Epithelial cell of proximal tubule (primary cell): ENCODE results near the gene GSTCD. TPM values are rescaled to one million over a fixed set of nuclear protein-coding genes. Genes with fewer than 3 reads are reported as not detected.
"Not testable (repeated sequence)": the region's sequence is repeated elsewhere in the genome, so short reads cannot be mapped to it uniquely, and the experiment has no call there.

Source experiments
- DNase-seq: peaks from one replicate; pipeline ENCODE4 v3.0.0-alpha.2; 2011; ENCODE audit warnings: low read depth
- H3K4me3 ChIP-seq: 2 replicates; pipeline ENCODE4 v1.5.1; 2011; ENCODE audit warnings: low read depth, mild to moderate bottlenecking, low read length
- CTCF ChIP-seq: conservative IDR thresholded peaks from 2 replicates; pipeline ENCODE4 v1.5.1; 2012; ENCODE audit warnings: low read depth, mild to moderate bottlenecking, low read length
- total RNA-seq: library from RNA; depleted of rRNA; stranded (reverse); fragments of >200 nt; gene quantifications from 2 replicates; pipeline ENCODE4 v1.2.3, GENCODE V29; 2015

Gene GSTCD
- total RNA-seq, 1 donor from 2014 or later, result 28.8 TPM

DNA sequence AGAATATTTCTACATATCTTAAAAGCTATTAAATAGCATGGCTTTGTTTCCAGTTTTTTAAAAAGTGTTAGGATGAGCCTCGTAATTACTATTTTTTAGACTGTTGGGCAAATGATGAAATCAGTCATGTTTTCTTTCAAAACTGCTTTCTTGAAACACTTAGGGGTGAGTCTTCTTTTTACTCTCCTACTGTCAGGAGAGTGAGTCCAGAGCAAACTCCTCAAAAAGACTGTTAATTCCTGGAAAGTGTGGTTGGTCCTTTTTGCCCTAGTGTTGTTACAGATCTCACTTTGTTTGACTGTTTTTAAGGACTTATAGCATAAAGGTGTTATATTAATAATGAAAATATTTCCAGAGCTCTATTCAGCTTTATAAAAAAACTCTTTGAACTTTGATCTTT lies 6.3 kb downstream of the GSTCD start:
- DNase-seq, result no peak
- TF ChIP-seq CTCF, result no peak
- H3K4me3 ChIP-seq, result no peak overlapping the region

DNA sequence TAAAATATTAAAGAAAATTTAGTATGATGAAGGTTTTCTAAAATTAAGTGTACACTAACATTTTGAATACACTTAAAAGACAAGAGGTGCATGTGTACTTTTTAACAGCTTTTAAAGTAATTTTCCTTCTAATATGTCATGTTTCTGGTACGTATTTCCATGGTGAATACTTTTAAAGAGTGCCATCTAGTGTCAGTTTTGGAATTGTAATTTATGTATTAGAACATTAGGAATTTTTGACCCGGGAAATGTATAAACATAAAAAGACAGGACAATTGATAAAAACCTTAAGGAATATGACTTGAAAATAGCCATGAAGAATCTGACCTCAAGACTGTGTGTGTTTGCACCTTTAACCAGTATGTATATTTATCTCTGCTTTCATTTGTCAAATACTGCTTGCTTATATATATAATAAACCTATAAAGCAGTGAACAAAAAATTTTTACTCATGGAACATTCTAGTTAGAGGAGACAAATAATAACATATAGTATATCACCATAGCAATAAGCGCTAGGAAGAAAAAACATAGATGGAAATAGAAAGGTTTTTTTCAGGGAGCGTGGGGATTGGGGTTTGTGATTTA lies 7.2 kb downstream of the GSTCD start:
- DNase-seq, result no peak
- peak; percentile 44 for TF ChIP-seq CTCF
- H3K4me3 ChIP-seq, result no peak overlapping the region

- H3K4me3 ChIP-seq, result no peak overlapping the region
- no peak for DNase-seq
- TF ChIP-seq CTCF, result no peak
Measured at GRCh38 chr4:105719204-105719603, 10.6 kb downstream of the GSTCD start.

GRCh38 chr4:105725623-105726022 lies 17.0 kb downstream of the GSTCD start:
- DNase-seq, result no peak
- TF ChIP-seq CTCF, result no peak
- H3K4me3 ChIP-seq, result no peak overlapping the region

DNA sequence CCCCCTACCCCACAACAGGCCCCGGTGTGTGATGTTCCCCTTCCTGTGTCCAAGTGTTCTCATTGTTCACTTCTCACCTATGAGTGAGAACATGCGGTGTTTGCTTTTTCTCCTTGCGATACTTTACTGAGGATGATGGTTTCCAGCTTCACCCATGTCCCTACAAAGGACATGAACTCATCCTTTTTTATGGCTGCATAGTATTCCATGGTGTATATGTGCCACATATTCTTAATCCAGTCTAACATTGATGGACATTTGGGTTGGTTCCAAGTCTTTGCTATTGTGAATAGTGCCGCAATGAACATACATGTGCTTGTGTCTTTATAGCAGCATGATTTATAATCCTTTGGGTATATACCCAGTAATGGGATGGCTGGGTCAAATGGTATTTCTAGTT lies 21.3 kb downstream of the GSTCD start:
- not testable (repeated sequence) for DNase-seq

DNA sequence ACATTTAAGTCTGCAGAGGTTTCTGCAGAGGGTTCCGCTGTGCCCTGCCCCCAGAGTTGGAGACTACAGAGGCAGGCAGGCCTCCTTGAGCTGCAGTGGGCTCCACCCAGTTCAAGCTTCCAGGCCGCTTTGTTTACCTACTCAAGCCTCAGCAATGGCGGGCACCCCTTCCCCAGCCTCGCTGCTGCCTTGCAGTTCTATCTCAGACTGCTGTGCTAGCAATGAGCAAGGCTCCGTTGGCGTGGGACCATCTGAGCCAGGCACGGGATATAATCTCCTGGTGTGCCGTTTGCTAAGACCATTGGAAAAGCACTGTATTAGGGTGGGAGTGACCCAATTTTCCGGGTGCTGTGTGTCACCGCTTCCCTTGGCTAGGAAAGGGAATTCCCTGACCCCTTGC lies 26.6 kb downstream of the GSTCD start:
- not testable (repeated sequence) for H3K4me3 ChIP-seq, DNase-seq

More for the DNA sequence above, 21.3 kb downstream of the GSTCD start:
- H3K4me3 ChIP-seq, result not testable (repeated sequence)

GRCh38 chr4:105741548-105741947 lies 33.0 kb downstream of the GSTCD start:
- DNase-seq, result no peak
- TF ChIP-seq CTCF, result no peak
- no peak overlapping the region for H3K4me3 ChIP-seq

DNA sequence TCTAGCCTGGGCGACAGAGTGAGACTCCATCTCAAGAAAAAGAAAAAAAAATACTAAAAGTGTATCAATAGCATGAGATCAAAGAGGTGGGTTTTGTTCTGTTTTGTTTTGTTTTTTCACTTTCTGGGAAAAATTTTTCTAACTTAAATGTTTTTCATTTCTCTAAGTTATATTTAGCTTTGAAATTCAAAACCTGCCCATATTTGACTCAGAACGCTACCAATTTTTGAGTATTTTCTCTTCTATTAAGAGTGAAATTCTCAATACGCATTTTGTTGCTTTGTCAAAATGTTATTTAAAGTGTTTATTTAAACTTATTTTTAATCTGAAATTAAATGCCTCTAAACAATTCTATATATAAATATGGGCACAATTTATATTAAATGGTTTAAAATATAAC lies 39.6 kb downstream of the GSTCD start:
- DNase-seq, result no peak
- no peak for TF ChIP-seq CTCF
- H3K4me3 ChIP-seq, result no peak overlapping the region
